IPS-18c (cell line): ENCODE measurements around the gene DNAH11.
"Not testable (repeated sequence)": the region's sequence is repeated elsewhere in the genome, so short reads cannot be mapped to it uniquely, and the experiment has no call there.

Experiments
- H3K4me3 ChIP-seq: 2 replicates; pipeline ENCODE4 v1.7.0; 2013; ENCODE audit warnings: low read depth, mild to moderate bottlenecking, low read length, moderate library complexity; ENCODE audit not compliant: insufficient read depth
- H3K9me3 ChIP-seq: one replicate; pipeline ENCODE4 v1.6.1; 2013; ENCODE audit warnings: mild to moderate bottlenecking, low read length, moderate library complexity; ENCODE audit not compliant: control insufficient read depth, insufficient read depth

Gene DNAH11

DNA sequence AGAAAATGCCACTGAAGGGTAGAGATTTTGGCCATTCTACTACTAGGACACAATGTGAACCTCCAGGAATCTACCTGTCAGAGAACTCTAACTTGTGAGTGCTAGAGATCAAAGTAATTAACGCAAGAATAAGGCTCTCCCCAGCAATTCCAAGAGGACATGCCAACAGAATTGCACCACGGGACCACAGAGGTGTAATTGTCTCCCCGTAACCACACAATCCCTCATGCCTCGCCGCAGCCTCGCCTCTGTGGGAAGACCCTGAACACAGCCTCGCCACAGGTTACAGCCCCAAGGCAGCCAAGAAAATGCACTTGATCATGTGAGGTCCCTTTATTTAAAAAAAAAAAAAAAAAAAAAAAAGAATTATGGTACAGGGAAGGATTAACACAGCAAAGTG lies 373.3 kb downstream of the DNAH11 start:
- H3K4me3 ChIP-seq, result no peak overlapping the region

DNA sequence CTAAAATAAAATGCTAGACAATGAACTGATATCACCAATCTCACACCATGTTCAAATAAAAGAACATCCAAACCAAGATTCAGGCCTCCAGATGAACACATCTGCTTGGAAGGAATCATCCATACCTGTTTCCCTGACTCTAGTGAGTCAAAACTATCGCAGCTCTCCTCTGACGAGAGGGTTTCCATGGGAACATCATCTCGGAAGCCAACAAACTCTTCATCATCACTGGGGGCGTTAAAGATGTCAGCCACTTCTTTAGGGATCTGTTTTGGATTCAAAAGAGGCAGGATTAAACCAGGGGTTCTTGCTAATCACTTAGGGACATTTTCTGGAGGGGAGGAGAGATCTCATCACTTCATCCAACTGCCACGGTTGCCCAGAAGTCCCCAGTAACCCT lies 373.8 kb downstream of the DNAH11 start:
- Histone ChIP-seq H3K4me3 (no peak overlapping the region), H3K9me3 (no peaks in the 10 kb centered on the region)

More for the DNA sequence above, 373.3 kb downstream of the DNAH11 start:
- H3K9me3 ChIP-seq, result no peaks in the 10 kb centered on the region

DNA sequence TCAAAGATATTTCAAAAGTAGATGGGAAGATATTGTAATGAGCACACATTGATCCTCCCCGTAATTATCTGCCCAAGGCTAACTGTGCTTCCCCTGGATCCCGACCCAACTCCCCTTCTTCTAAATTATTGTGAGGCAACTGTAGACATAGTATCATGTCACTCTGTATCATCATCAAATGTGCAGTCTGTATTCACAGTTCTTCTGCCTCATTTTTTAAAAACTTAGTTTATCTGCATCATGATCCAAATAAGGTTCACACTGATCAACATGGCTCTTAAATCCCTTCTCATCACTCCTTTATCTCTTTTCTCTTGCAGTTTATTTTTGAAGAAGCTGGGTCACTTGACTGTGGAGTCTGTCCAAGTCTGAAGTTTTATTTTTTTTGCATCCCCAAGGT lies 375.4 kb downstream of the DNAH11 start:
- no peaks in the 10 kb centered on the region for H3K9me3 ChIP-seq

DNA sequence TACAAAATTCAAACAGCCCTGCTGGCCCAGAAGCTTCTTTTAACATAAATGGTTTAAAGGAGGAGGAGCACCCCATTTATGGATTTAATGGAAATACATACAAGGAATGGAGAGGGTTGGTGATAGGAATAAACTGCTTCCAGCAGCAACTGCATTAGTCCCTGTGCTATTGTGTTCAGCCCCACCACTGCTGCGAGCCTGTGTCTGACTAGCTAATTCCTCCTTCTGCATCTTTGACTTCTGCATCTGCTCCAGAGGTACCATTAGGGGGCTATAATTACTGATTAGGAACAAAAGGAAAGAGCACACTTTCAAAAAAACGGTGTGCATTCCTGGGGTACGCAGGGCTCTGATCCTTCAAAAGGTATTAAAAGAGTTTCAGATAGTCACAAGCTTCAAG lies 378.1 kb downstream of the DNAH11 start:
- Histone ChIP-seq H3K4me3 (no peak overlapping the region), H3K9me3 (no peaks in the 10 kb centered on the region)

More for the DNA sequence above, 375.4 kb downstream of the DNAH11 start:
- no peak overlapping the region for H3K4me3 ChIP-seq

DNA sequence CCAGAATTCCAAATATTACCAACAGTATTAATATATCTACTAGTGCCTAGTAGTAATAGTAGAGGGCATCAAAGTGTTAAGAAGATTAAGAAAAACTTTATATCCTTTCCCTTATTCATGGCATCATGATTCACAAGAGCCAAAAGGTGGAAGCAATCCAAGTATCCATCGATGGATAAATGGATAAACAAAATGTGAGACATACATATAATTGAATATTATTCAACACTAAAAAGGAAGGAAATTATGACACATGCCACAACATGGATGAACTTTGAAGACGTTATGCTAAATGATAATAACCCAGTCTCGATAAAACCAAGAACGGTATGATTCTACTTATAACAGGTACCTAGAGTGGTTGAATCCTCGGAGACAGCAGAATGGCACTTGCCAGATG lies 379.8 kb downstream of the DNAH11 start:
- H3K4me3 ChIP-seq, result no peak overlapping the region
- H3K9me3 ChIP-seq, result no peaks in the 10 kb centered on the region

DNA sequence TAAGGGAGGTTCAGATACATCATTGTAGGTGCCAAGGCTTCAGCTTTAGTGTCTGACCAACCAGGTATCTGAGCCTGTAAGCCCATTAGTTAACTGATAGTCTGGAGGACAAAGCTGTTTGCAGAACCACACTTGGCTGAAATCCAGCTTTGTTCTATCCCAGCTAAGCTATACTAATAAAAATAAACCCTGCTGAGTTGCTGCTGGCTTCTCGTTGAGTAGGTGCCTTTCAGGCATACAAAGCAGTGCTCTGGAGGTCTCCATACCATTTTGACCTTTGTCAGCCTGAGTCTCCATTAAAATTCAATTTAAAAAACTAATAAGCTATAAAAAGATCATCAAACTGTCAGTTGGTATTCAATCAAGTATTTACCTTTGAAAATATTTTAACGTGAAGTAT lies 380.8 kb downstream of the DNAH11 start:
- Histone ChIP-seq H3K9me3 (no peaks in the 10 kb centered on the region), H3K4me3 (no peak overlapping the region)

DNA sequence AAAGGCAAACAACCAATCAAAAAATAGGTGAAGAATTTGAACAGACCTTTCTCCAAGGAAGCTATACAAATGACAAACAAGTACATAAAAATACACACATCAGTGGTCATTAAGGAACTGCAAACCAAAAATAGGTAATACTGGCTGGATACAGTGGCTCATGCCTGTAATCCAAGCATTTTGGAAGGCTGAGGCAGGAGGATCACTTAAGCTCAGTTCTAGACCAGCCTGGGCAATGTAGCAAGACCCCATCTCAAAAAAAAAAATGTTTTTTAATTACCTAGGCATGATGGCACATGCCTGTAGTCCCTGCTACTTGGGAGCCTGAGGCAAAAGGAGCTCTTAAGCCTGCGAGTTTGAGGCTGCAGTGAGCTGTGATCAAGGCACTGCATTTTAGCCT lies 383.6 kb downstream of the DNAH11 start:
- H3K4me3 ChIP-seq, result no peak overlapping the region
- H3K9me3 ChIP-seq, result no peaks in the 10 kb centered on the region

DNA sequence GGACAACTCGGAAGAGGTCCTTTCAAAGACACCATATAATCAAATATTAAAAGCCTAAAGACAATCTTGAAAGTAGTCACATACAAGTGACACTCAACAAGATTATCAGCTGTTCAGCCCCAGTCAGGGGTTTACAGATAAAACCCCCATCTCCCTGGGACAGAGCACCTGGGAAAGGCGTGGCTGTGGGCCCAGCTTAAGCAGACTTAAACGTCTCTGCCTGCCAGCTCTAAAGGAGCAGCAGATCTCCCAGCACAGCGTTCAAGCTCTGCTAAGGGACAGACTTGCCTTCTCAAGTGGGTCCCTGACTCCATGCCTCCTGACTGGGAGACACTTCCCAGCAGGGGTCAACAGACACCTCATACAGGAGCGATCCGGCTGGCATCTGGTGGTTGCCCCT lies 384.9 kb downstream of the DNAH11 start:
- Histone ChIP-seq H3K4me3 (no peak overlapping the region), H3K9me3 (no peaks in the 10 kb centered on the region)

DNA sequence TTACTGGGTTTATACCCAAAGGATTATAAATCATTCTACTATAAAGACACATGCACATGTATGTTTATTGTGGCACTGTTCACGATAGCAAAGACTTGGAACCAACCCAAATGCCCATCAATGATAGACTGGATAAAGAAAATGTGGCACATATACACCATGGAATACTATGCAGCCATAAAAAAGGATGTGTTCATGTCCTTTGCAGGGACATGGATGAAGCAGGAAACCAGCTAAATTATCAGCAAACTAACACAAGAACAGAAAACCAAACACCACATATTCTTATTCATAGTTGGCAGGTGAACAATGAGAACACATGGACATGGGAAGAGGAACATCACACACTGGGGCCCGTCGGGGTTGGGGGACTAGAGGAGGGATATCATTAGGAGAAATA lies 390.5 kb downstream of the DNAH11 start:
- not testable (repeated sequence) for H3K9me3 ChIP-seq, H3K4me3 ChIP-seq

DNA sequence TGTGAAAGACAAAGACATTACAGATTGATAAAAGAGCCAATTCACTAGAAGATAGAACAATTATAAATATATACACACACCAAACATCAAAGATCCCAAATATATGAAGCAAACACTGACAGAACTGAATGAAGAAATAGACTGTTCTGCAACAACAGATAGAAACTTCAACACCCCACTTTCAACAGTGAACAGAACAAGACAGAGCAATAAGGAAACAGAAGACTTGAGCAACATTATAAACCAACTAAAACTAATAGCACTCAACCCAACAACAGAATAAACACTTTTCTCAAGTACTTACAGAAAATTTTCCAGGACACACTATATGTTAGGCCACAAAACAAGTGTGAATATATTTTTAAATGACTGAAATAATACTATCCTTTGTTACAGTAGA lies 392.0 kb downstream of the DNAH11 start:
- peaks cover 2% of the 10 kb centered on the region for H3K9me3 ChIP-seq
- no peak overlapping the region for H3K4me3 ChIP-seq

DNA sequence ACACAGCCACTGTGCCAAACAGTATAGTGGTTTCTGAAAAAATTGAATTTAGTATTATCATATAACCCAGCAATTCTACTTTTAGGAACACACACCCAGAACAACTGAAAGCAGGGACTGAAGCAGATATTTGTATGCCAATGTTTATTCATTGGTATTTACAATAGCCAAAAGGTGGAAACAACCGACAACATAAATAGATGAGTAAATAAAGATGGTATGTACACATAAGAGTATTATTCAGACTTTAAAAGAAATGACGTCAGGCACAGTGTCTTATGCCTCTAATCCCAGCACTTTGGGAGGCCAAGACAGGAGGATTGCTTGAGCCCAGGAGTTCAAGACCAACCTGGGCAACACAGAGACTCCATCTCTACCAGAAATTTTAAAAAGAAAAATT lies 395.6 kb downstream of the DNAH11 start:
- Histone ChIP-seq H3K9me3 (peaks cover 2% of the 10 kb centered on the region), H3K4me3 (no peak overlapping the region)

DNA sequence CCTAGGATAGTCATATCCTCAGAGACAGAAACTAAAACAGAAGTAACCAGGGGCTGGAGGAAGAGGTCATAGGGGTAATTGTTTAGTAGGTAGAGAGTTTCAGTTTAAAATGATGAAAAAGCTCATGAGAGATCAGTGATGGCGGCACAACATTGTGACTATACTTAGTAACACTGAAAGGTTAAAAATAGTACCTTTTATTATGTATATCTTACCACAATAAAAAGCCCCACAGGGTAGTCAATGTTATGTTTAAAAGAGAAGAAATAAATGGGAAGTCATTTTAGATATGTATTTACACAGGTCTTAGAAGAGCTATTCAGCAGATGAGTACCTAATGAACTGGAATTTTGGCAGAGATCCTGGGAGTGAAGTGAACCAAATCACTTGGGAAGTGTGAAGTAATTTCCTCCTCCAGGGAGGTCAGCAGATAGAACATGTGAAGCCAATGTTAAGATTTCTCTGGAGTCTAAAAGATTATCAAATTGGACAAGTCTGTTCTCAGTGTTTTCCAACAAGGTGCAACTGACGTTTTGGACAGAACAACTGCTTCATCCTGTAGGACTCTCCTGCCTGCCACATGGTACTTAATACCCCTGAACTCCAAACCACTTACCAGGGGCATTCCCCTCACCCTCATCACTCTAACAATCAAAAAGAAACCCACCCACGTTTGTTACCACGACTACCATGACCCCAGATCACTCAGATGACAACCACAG lies 396.5 kb downstream of the DNAH11 start:
- Histone ChIP-seq H3K9me3 (peaks cover 2% of the 10 kb centered on the region), H3K4me3 (no peak overlapping the region)

DNA sequence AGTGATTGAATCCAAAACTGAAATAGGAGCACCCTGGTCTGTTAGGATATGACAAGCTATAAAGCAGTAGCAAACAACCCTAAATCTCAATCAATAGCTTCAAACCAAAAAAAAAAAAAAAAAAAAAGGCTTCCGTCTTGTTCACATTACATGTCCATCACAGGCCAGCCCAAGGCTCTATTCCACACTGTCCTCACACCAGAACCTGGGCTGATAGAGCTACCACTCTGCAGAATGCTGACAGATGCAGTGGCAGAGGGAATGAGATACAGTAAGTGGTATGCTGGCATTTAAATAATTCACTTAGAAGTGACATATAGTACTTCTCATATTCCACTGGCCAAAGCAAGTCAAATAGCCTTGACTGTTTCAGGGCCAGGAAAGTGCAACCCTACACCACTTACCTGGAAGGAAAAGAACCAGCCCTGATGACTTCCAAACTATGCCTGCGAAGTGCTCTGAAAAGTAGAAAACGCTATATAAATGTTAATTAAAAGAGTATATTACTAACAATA lies 397.1 kb downstream of the DNAH11 start:
- no peak overlapping the region for H3K4me3 ChIP-seq
- peaks cover 2% of the 10 kb centered on the region for H3K9me3 ChIP-seq

DNA sequence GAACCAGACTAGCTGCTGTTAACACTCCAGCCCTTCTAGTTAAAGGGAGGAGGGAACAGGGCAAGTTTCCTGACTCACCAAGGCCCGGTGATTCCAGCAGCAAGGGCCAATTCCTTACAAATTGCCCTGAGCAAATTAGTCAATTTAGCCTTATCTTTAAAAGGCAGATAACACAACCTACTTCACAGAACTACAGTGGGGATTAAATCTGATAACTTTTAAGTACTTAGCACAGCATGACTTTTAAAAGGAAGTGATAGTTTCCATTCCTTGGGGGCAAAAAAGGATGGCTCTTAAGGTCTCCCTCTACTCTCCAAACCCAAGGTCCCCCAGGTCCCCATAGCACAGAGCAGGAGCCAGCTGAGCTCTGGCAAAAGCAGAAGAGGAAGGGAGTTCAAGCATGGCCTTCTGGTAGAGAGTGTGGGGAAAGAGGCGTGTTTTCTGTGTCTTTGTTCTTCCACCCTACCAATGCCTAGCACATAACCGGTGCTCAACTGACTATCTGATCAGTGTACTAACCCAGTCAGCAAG lies 398.8 kb downstream of the DNAH11 start:
- Histone ChIP-seq H3K9me3 (peaks cover 2% of the 10 kb centered on the region), H3K4me3 (no peak overlapping the region)

DNA sequence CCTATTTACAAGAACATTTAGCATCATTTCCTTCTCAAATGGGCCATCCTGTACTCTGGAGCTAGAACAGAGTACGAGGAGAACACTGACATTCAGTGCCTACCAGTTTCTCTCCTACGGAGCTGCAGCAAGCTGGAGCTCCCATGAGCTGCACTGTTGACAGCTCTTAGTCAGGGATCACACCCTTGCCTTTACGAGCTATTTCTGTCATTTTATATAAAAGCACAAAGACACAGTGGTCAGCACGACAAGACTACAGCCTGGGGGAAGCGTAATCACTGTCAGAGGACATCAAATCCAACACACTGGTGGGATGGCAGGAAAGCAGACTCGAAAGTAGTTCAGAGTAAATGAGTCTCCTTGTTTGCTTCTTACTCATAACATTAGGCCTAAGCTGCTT lies 400.1 kb downstream of the DNAH11 start:
- Histone ChIP-seq H3K4me3 (no peak overlapping the region), H3K9me3 (no peaks in the 10 kb centered on the region)

DNA sequence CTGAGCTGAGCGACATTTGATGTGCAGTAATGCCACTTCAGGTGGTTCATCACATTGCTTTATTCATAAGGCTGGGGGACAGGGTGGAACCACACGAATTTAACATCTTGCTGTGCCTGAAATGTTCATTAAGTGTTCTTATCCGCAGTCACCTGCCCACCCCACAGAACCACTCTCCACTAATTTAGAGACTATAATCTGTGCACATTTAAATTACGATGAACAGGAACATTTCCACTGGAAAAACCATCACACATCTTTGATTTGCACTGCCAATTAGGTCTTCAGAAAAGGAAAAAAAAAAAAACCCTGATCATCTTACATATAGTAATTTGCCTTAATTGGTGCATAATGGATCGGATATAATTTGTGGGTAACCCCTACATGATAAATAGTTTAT lies 400.6 kb downstream of the DNAH11 start:
- H3K9me3 ChIP-seq, result no peaks in the 10 kb centered on the region
- no peak overlapping the region for H3K4me3 ChIP-seq

DNA sequence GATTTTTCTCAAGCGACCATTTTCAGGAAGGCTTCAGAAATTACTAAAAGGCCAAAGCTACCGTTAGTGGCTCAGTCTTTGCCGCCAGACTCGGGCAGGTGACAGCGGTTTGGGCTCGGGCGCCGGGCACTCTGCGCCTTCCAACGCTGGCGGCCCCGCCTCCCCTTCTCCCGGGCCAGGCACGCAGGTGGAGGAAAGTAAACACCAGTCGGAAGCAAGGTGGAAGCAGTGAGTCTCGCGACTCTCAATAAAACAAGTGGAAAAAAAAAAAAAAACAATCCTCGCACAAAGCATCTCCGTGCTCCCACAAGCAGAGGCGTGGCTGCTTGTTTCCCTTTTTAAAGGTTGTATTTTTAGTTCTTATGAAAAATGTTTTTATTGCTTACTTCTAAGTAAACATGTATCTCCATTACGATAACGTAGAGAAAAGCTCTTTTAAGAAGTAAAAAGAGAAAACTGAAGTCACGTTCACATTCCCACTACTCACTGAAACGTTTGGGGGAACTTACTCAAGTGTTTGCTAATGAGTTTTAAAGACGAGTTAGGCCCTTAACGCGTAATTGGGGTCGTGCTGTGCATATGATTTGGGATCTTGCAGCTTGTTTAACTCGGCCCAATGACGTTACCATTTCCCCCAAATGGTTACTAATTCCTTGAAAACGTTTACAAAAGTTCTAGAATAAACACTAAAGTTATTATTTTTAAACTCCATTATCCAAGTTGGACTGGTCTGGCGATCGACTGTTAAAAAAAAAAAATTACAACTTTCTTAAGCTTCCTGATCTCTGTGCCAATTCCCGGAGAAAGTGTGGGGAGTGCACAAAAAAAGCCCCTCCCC lies 402.0 kb downstream of the DNAH11 start:
- Histone ChIP-seq H3K9me3 (no peaks in the 10 kb centered on the region), H3K4me3 (peak overlapping the region; percentile 74)
